Cerebellar cortex (tissue), 1 donor: ENCODE results near the gene C19orf47.
A peak's percentile ranks its signal among the peaks of the same experiment; 100 is the strongest.

Experiments
- DNase-seq: peaks from one replicate; pipeline ENCODE4 v3.0.0-alpha.2; 2015; ENCODE audit warnings: low spot score

C19orf47 gene

GRCh38 chr19:40315812-40316470 lies 32.3 kb downstream of the C19orf47 start:
- no peak for DNase-seq

- no peak for DNase-seq
These were observed 33.5 kb downstream of the C19orf47 start for GRCh38 chr19:40314656-40315055.

GRCh38 chr19:40313229-40313983 lies 34.8 kb downstream of the C19orf47 start:
- no peak for DNase-seq

GRCh38 chr19:40312533-40312932 lies 35.7 kb downstream of the C19orf47 start:
- no peak for DNase-seq

GRCh38 chr19:40309666-40310065 lies 38.5 kb downstream of the C19orf47 start:
- DNase-seq: no peak

GRCh38 chr19:40305403-40305802 lies 42.8 kb downstream of the C19orf47 start:
- peak; percentile 91 for DNase-seq

- DNase-seq: no peak
These were observed 43.9 kb downstream of the C19orf47 start for GRCh38 chr19:40304306-40304705.

- no peak for DNase-seq
These were observed 44.4 kb downstream of the C19orf47 start for GRCh38 chr19:40303765-40304164.

- DNase-seq: no peak
These were observed 45.8 kb downstream of the C19orf47 start for GRCh38 chr19:40302224-40303011.

GRCh38 chr19:40300668-40301067 lies 47.5 kb downstream of the C19orf47 start:
- DNase-seq: no peak

GRCh38 chr19:40298026-40298425 lies 50.2 kb downstream of the C19orf47 start:
- DNase-seq: no peak

GRCh38 chr19:40294560-40294959 lies 53.6 kb downstream of the C19orf47 start:
- DNase-seq: no peak

- no peak for DNase-seq
These were observed 61.2 kb downstream of the C19orf47 start for GRCh38 chr19:40286971-40287421.

GRCh38 chr19:40286235-40286970 lies 61.8 kb downstream of the C19orf47 start:
- peak; percentile 14 for DNase-seq

- peak; percentile 100 for DNase-seq
These were observed 62.6 kb downstream of the C19orf47 start for GRCh38 chr19:40285353-40286234.

- no peak for DNase-seq
These were observed 63.5 kb downstream of the C19orf47 start, which contains the start of gene AKT2 for GRCh38 chr19:40284501-40285352. TSS of gene AKT2 (minus strand) at chr19:40285345. CDS start at chr19:40265267, 20,078 bp downstream.

- no peak for DNase-seq
These were observed 64.0 kb downstream of the C19orf47 start for GRCh38 chr19:40284251-40284500.

GRCh38 chr19:40283414-40284250 lies 64.6 kb downstream of the C19orf47 start:
- no peak for DNase-seq

- no peak for DNase-seq
These were observed 65.3 kb downstream of the C19orf47 start for GRCh38 chr19:40282920-40283319.
